Ishikawa (cell line): Measurements from ENCODE around the gene KCTD6.

Experiments
- CEBPB ChIP-seq: IDR thresholded peaks from 2 replicates; pipeline ENCODE4 v1.6.1; 2012
- CREB1 ChIP-seq: IDR thresholded peaks from 2 replicates; pipeline ENCODE4 v1.6.1; 2012; ENCODE audit warnings: low read depth
- EGR1 ChIP-seq: IDR thresholded peaks from 2 replicates; pipeline ENCODE4 v1.6.1; 2012
- EP300 ChIP-seq: IDR thresholded peaks from 2 replicates; pipeline ENCODE4 v1.6.1; 2012; ENCODE audit warnings: borderline replicate concordance
- FOXM1 ChIP-seq: IDR thresholded peaks from 2 replicates; pipeline ENCODE4 v1.6.1; 2012; ENCODE audit warnings: low read depth, borderline replicate concordance
- NFIC ChIP-seq: IDR thresholded peaks from 2 replicates; pipeline ENCODE4 v1.6.1; 2012
- RAD21 ChIP-seq: IDR thresholded peaks from 2 replicates; pipeline ENCODE4 v1.6.1; 2012; ENCODE audit warnings: low read depth
- REST ChIP-seq: IDR thresholded peaks from 2 replicates; pipeline ENCODE4 v1.6.1; 2012; ENCODE audit warnings: low read depth, mild to moderate bottlenecking
- TAF1 ChIP-seq: IDR thresholded peaks from 2 replicates; pipeline ENCODE4 v1.6.1; 2012; ENCODE audit warnings: low read depth, mild to moderate bottlenecking
- TCF12 ChIP-seq: IDR thresholded peaks from 2 replicates; pipeline ENCODE4 v1.6.1; 2012; ENCODE audit warnings: low read depth
- TEAD4 ChIP-seq: IDR thresholded peaks from 2 replicates; pipeline ENCODE4 v1.6.1; 2012
- YY1 ChIP-seq: IDR thresholded peaks from 2 replicates; pipeline ENCODE4 v1.6.1; 2012; ENCODE audit warnings: low read depth
- ZBTB7A ChIP-seq: IDR thresholded peaks from 2 replicates; pipeline ENCODE4 v1.6.1; 2012; ENCODE audit warnings: low read depth
- TF ChIP-seq, protein P1 (sequence below): IDR thresholded peaks from 2 replicates; pipeline ENCODE4 v1.6.1; 2012
- TF ChIP-seq, protein P2 (sequence below): IDR thresholded peaks from 2 replicates; pipeline ENCODE4 v1.6.1; 2012

Gene KCTD6

DNA sequence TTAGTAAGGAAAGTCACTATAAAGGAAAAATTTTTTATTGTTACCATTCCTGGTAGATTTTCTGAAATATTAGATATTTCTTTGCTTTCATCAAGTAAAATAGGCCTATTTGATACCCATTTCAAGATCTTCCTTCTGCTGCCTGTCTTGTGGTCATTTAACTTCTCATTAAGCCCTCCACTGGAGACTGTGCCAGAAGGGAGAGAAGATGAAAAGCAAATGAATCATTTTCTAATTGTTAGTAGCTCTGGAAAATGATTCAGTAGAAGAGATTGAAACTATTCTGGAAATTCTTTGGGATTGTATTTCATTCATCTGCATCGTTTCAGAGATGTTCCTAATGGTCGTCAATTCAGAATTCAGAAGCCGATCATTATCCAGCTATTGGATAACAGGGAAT, 3.2 kb downstream of the KCTD6 start:
- TF ChIP-seq ZBTB7A (no peak), CREB1 (no peak), NFIC (no peak), CEBPB (no peak), TAF1 (no peak), RAD21 (no peak), TEAD4 (no peak), EGR1 (no peak), FOXM1 (no peak), EP300 (no peak), TCF12 (no peak), REST (no peak), YY1 (no peak)
- TF ChIP-seq, protein P1, sequence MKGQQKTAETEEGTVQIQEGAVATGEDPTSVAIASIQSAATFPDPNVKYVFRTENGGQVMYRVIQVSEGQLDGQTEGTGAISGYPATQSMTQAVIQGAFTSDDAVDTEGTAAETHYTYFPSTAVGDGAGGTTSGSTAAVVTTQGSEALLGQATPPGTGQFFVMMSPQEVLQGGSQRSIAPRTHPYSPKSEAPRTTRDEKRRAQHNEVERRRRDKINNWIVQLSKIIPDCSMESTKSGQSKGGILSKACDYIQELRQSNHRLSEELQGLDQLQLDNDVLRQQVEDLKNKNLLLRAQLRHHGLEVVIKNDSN, result no peak
- TF ChIP-seq, protein P2, sequence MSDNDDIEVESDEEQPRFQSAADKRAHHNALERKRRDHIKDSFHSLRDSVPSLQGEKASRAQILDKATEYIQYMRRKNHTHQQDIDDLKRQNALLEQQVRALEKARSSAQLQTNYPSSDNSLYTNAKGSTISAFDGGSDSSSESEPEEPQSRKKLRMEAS, result no peak

GRCh38 chr3:58496206-58496857, 4.4 kb downstream of the KCTD6 start:
- no peak for TF ChIP-seq EGR1
- TF ChIP-seq REST, result no peak
- TF ChIP-seq TEAD4, result no peak
- no peak for TF ChIP-seq TCF12
- no peak for TF ChIP-seq TAF1
- TF ChIP-seq, protein P1, result no peak
- no peak for TF ChIP-seq ZBTB7A

- TF ChIP-seq CEBPB (peak; percentile 54; the same call in 1 of the 2 replicates), EP300 (peak; percentile 56; the same call in 1 of the 2 replicates), TEAD4 (peak; percentile 53), RAD21 (no peak; the same call in 1 of the 2 replicates), YY1 (no peak), NFIC (peak; percentile 66), CREB1 (no peak), TCF12 (no peak)
- TF ChIP-seq, protein P1, result no peak
Observed at GRCh38 chr3:58497097-58497496, 5.2 kb downstream of the KCTD6 start.

DNA sequence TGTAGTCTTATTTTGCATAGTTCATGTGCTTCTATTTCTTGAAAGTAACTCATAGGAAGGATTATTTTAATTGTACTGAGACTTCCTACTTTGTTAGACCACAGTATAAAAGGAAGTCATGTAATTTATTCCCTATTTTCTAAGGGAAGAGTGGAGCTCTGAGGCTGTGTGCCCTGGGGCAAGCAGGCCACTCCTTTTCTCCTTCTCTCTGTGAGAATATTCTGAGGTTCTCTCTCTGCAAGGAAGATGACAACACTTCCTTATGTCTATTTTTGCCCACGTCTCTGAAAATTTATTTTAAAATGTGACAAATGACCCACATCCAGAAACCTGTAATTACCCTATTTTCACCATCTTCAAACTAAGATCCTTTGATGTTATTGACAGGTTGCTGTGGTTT, 11.0 kb downstream of the KCTD6 start:
- no peak for TF ChIP-seq RAD21

- no peak for TF ChIP-seq NFIC
- TF ChIP-seq RAD21, result no peak
- TF ChIP-seq ZBTB7A, result no peak
- no peak for TF ChIP-seq TCF12
- TF ChIP-seq EGR1, result no peak
- TF ChIP-seq, protein P1, result no peak
- no peak for TF ChIP-seq EP300
- no peak for TF ChIP-seq TAF1
- TF ChIP-seq CREB1, result no peak
- no peak for TF ChIP-seq YY1
- TF ChIP-seq TEAD4, result no peak
- TF ChIP-seq, protein P2, result no peak
- TF ChIP-seq FOXM1, result no peak
- TF ChIP-seq REST, result no peak
Observed at GRCh38 chr3:58507356-58508078, 15.6 kb downstream of the KCTD6 start.
